ENCODE measurements around the gene SIGLEC15.
"Not testable (repeated sequence)": the region's sequence is repeated elsewhere in the genome, so short reads cannot be mapped to it uniquely, and the experiment has no call there.

The SIGLEC15 gene

GRCh38 chr18:45820106-45820745 is 5.2 kb upstream of the SIGLEC15 start:
- no peak for DNase-seq (ENCODE audit: low spot score)

DNA sequence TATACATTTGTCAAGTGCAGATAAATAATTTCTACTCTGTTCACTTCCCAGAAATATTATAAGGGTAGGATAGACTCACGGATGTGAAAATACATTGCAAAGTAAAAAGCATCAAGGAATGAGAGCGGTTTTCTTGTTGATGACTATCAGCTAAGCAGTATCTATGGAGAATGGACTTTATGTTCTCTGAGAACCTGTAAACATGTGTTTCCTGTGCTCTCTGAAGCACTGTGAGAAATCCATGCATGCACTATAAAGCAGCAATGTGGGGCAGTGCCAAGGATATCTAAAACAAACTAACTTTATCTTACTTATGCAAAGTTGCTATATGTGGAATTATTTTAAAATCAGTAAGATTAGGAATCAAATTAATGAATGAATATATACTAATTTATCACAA is 4.4 kb upstream of the SIGLEC15 start:
- DNase-seq (ENCODE audit: low spot score) = no peak

DNA sequence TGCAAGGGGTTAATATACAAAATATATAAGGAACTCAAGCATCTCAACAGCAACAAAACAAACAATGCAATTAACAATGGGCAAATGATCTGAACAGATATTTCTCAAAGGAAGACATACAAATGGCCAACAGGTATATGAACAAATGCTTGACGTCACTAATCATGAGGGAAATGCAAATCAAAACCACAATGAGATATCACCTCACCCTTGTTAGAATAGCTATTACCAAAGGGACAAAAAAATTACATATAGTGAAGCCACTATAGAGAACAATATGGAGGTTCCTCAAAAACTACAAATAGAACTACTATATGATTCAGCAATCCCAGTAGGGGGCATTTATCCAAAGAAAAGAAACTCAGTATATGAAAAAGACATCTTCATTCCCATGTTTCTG is 3.8 kb upstream of the SIGLEC15 start:
- no peak for DNase-seq (ENCODE audit: low spot score)

- no peak for DNase-seq (ENCODE audit: low spot score)
These were observed 609 bp downstream of the SIGLEC15 start for GRCh38 chr18:45826084-45826483.

DNA sequence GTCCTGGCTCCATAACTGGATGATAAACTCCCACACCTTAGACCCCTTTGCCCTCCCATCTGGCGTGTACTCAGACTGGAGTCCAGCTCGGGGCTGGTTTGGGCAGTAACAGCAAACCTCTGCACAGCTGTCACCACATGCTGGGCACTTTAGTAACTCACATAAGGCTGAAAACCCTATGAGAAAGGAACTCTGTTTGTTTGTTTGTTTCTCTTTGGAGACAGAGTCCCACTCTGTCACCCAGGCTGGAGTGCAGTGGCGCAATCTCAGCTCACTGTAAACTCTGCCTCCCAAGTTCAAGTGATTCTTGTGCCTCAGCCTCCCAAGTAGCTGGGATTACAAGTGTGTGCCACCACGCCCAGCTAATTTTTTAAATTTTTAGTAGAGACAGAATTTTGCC is 1.2 kb downstream of the SIGLEC15 start:
- not testable (repeated sequence) for DNase-seq (ENCODE audit: low spot score)

GRCh38 chr18:45828917-45829811 is 3.7 kb downstream of the SIGLEC15 start:
- no peak for DNase-seq (ENCODE audit: low spot score)

GRCh38 chr18:45829855-45830254 is 4.4 kb downstream of the SIGLEC15 start:
- DNase-seq (ENCODE audit: low spot score) = no peak

DNA sequence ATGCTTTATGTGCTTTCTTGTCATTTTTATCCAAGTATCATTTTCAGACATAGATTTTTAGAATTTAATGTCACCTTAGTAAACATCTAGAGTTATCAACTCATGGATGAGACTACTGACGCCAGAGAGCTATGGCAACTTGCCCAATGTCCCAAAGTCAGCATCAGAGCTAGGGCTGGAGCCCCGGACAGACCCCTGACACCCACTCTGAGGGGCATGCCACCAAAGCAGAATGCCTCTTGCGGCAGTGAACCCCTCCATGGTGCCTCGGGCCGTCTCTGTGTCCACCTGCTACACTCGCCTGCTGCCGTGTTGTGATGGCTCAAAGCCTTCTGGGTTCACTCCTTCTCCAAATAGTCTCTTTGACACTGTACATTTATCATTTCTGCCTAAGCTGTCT is 5.4 kb downstream of the SIGLEC15 start:
- DNase-seq (ENCODE audit: low spot score) = no peak

- DNase-seq (ENCODE audit: low spot score) = no peak
These were observed 8.4 kb downstream of the SIGLEC15 start for GRCh38 chr18:45833846-45834245.

DNA sequence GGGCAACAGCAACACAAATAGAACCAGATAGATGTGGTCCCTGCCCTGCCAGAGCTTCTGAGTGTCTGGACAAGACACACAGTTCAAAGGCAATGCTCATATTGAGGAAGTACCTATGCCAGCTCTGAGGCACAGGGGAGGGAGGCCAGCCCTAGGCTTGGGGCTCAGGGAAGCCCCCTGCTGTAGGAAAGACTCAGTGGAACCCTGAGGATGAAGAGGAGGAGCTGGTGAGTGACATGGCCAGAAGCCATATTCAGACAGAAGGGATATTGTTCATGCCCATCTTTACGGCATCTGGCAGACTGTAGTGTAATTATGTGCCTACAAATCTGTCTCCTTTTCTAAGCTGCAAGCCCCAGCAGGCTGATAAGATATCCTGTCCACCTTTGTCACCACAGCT is 8.8 kb downstream of the SIGLEC15 start:
- DNase-seq (ENCODE audit: low spot score) = no peak

- DNase-seq (ENCODE audit: low spot score) = no peak
These were observed 9.7 kb downstream of the SIGLEC15 start for GRCh38 chr18:45835057-45835636.

- DNase-seq (ENCODE audit: low spot score) = no peak
These were observed 11.0 kb downstream of the SIGLEC15 start for GRCh38 chr18:45836242-45837205.

DNA sequence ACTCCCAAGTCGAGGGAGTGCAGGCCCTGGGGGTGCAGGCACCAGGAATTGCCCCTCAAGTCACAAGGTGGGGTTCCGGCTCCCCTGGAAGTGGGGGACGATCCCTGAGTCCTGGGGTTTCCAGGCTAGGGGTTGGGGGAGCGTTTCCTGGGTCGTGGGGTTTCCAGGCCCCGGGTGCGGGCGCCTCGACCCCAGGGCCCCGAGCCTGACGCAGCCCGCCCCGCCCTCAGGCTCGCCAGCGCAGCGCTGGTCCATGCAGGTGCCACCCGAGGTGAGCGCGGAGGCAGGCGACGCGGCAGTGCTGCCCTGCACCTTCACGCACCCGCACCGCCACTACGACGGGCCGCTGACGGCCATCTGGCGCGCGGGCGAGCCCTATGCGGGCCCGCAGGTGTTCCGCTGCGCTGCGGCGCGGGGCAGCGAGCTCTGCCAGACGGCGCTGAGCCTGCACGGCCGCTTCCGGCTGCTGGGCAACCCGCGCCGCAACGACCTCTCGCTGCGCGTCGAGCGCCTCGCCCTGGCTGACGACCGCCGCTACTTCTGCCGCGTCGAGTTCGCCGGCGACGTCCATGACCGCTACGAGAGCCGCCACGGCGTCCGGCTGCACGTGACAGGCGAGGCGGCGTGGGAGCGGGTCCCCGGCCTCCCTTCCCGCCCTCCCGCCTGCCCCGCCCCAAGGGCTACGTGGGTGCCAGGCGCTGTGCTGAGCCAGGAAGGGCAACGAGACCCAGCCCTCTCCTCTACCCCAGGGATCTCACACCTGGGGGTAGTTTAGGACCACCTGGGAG is 12.0 kb downstream of the SIGLEC15 start:
- peak; percentile 17 for DNase-seq (ENCODE audit: low spot score)

GRCh38 chr18:45838302-45839070 is 13.0 kb downstream of the SIGLEC15 start:
- DNase-seq (ENCODE audit: low spot score) = no peak

DNA sequence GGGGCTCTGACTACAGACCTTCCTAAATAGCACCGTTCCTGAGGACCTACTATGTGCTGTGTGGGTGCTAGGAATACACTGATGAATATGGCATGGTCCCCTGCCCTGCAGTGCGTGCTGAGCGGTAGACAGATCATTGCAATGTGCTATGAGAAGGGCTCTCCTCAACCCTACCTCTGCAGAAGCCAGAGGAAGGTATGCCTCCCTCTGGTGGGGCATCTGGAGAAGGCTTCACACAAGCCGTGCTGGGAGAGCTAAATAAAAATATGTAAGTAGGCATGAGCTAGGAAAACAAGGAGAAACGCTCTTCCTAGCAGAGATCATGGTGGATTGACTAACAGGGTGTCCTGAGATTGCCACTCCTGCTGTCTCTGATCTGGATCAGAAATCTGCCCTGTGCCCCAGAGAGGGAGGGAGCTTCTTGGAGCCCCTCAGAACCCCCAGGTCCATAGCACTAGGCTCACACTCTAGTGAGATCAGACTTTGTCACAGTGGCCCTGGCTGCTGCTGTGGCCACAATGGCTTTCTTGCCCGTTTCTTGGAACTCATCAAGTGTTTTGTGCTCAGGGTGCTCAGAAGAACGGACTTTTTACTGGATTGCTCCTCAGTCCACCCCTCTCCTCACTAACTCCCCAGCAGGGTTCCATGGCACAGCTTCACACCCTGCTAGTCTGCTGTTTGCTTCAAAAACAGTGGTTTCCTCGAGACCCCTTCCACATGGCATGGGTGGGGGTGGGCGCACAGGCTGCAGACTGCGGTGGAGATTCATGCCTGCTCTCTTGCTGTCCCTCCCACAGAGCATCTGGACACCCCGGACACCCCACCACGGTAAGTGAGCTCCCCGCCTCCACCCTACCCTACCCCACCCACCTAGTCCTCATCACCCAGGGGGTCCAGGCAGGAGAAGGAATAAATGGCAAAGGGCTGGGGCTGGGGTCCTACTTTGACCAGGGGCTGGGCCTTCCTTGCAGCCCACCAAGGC is 14.2 kb downstream of the SIGLEC15 start:
- DNase-seq (ENCODE audit: low spot score) = no peak

- DNase-seq (ENCODE audit: low spot score) = no peak
These were observed 15.7 kb downstream of the SIGLEC15 start for GRCh38 chr18:45841060-45841764.

GRCh38 chr18:45841765-45842442 is 16.4 kb downstream of the SIGLEC15 start:
- no peak for DNase-seq (ENCODE audit: low spot score)

- DNase-seq (ENCODE audit: low spot score) = no peak
These were observed 17.5 kb downstream of the SIGLEC15 start for GRCh38 chr18:45843019-45843418.

Data from CD4-positive, alpha-beta T cell treated with Interleukin-6 at 100 ng/mL for 8 hours (primary cell).